Activated CD4-positive, alpha-beta T cell treated with anti-CD3 and anti-CD28 coated beads, Interleukin-2, amount 10 ng/mL, durations not matched to agents 24 days and 14 days (primary cell): ENCODE results near the gene CAMK1D. TPM values are rescaled to one million over a fixed set of nuclear protein-coding genes. Genes with fewer than 3 reads are reported as not detected.

Source experiments
- DNase-seq: peaks from one replicate; pipeline ENCODE4 v3.0.0; 2022
- H3K27ac Mint-ChIP-seq: one replicate; pipeline ENCODE4 v1.8.0; 2022; ENCODE audit warnings: mild to moderate bottlenecking, mixed read lengths
- H3K27me3 Mint-ChIP-seq: one replicate; pipeline ENCODE4 v1.8.0; 2022; ENCODE audit warnings: mixed read lengths
- H3K36me3 Mint-ChIP-seq: one replicate; pipeline ENCODE4 v1.8.0; 2022; ENCODE audit warnings: low read depth, mild to moderate bottlenecking, mixed read lengths
- H3K4me1 Mint-ChIP-seq: one replicate; pipeline ENCODE4 v1.8.0; 2021; ENCODE audit warnings: mixed read lengths
- H3K4me3 Mint-ChIP-seq: one replicate; pipeline ENCODE4 v1.8.0; 2022; ENCODE audit warnings: mild to moderate bottlenecking, moderate library complexity, mixed read lengths
- H3K9me3 Mint-ChIP-seq: one replicate; pipeline ENCODE4 v1.8.0; 2021; ENCODE audit warnings: mixed read lengths
- intact Hi-C: fragments of 100-400 bp; cut with micrococcal nuclease; formaldehyde crosslinking; loops from one replicate; pipeline ENCODE4 v1.15.1; 2023
- total RNA-seq: library from RNA; stranded (reverse); gene quantifications from 2 replicates; pipeline ENCODE4 v1.2.3, GENCODE V29; 2022

The CAMK1D gene
- total RNA-seq, 1 donor from 2014 or later: 5.6 TPM

DNA sequence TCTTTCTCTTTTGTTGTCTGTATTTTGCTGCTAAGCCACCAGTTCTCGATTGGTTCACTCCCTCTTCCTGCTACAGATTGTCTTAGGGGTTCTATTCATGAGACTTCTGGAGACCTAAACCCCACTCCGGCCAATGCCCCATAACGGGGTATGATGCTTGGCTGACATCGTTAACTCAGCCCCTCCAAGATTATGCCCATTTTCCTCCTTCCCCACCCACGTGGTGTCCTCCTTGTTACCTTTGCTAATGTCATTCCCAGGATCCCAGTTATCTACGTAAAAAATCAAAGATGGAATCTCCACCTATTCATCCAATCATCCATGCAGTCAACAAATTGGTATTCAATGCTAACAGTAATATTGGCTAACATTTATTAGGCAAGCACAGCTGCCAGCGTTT, 228.3 kb downstream of the CAMK1D start:
- Mint-ChIP-seq H3K27me3 (no peaks in the 10 kb centered on the region), H3K4me3 (no peak overlapping the region), H3K36me3 (peaks cover 4% of the 10 kb centered on the region), H3K9me3 (peaks cover 4% of the 10 kb centered on the region), H3K4me1 (peaks cover 3% of the 10 kb centered on the region), H3K27ac (no peak overlapping the region)
- DNase-seq: no peak
- intact Hi-C loops: no loop called here

DNA sequence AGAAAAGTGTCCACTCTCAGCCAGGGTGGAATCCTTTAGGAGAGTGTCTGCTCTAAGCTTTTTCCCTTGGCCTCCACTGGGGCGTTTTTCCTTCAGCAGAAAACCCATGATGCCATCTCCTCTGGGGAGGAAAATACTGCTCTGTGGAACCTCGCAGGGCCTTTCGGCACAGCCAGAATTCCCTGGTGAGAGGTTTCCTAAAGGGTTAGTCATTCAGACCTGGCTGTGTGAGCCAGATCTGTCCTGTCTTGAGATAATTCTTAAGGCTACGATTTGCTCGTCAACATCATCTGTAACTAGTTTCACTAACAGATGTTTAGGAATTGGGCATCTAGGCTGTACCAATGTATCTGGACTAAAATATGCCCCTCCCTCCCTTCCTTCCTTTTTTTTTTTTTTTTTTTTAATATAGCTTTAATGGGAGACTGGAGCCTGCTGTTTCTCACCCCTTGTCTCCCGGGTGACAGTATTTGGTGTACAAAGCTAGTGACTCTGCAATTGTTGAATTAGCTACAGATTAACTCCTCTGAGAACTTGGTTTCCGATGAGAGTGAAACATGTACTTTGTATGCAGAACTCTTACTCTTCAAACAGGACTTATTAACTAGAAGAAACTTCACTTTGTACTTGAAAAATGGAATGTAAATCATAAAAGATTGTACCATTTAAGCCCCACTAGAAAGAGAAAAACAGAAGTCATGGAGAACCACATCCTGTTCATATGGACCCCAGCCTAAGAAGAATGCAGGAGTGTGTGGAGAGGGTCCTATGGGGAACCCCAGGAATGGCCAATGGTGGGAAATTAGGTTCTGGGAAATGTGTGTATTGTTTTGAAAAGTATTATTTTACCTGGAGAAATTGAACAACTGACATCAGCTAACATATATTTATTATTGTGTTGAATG, 230.9 kb downstream of the CAMK1D start:
- H3K36me3 Mint-ChIP-seq: peaks cover 3% of the 10 kb centered on the region
- intact Hi-C loops: no loop called here
- no peak for DNase-seq
- H3K4me1 Mint-ChIP-seq: peaks cover 3% of the 10 kb centered on the region
- no peak overlapping the region for H3K27ac Mint-ChIP-seq
- no peak overlapping the region for H3K4me3 Mint-ChIP-seq
- no peaks in the 10 kb centered on the region for H3K27me3 Mint-ChIP-seq
- H3K9me3 Mint-ChIP-seq: peaks cover 9% of the 10 kb centered on the region

DNA sequence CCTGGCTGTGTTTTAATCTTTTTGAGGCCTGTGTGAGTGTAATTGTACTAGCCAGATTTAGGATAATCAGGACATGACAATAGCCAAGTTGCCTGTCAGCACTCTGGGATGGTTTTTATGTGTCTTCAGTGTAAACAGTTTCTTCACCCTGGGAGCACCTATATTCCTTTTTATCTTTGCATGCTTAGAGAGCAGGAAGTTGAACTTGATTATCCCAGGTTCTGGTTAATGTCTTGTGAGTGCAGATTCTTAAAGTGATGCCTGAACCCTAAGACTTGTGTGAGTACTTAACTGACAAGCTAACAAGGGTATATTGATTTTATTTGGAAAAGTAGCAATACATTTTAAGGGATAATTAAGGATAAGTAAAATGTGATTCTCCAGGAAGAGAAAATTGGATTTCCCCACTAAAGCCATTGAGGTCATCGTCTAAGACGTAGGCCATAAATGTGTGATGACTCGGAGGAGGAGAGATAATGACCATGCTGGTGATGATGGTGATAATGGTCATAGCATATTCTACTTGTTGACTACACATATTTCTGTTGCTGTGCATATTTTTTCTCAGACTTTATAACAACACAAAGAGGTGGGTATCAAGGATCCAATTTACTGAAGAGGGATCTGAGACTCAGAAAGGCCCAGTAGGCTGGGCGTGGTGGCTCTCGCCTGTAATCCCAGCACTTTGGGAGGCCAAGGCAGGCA, 234.7 kb downstream of the CAMK1D start:
- no peaks in the 10 kb centered on the region for H3K27me3 Mint-ChIP-seq
- intact Hi-C loops: no loop called here
- peaks cover 26% of the 10 kb centered on the region for H3K4me1 Mint-ChIP-seq
- peaks cover 2% of the 10 kb centered on the region for H3K36me3 Mint-ChIP-seq
- no peak overlapping the region for H3K4me3 Mint-ChIP-seq
- no peak for DNase-seq
- H3K9me3 Mint-ChIP-seq: peaks cover 5% of the 10 kb centered on the region
- no peak overlapping the region for H3K27ac Mint-ChIP-seq

DNA sequence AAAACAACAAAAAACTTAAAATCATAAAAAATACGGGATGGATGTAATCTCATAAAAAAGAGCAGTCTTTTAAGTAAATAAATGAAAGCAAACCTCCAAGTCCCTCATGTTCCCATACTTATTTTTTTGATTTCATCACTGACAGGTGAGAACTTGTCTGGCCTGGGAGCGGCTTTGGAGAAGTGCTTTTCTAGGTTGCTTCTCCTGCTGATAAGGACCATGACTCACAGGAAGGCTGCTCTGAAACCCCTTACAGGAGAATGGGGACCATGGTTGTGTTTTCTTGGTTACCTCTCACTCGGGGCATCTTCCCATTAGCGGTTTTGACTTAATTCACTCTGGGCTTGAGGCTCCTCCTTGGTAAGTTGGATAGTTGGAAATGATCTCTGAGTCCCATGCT, 237.4 kb downstream of the CAMK1D start:
- peaks cover 2% of the 10 kb centered on the region for H3K36me3 Mint-ChIP-seq
- no peak overlapping the region for H3K27ac Mint-ChIP-seq
- no peaks in the 10 kb centered on the region for H3K27me3 Mint-ChIP-seq
- H3K4me1 Mint-ChIP-seq: peaks cover 46% of the 10 kb centered on the region
- DNase-seq: no peak
- H3K9me3 Mint-ChIP-seq: peaks cover 5% of the 10 kb centered on the region
- H3K4me3 Mint-ChIP-seq: peak overlapping the region; percentile 26
- intact Hi-C loops: loop anchor here (5.0 kb wide), 1 partner anchor 126 kb away; no protein-coding TSS in a partner anchor

DNA sequence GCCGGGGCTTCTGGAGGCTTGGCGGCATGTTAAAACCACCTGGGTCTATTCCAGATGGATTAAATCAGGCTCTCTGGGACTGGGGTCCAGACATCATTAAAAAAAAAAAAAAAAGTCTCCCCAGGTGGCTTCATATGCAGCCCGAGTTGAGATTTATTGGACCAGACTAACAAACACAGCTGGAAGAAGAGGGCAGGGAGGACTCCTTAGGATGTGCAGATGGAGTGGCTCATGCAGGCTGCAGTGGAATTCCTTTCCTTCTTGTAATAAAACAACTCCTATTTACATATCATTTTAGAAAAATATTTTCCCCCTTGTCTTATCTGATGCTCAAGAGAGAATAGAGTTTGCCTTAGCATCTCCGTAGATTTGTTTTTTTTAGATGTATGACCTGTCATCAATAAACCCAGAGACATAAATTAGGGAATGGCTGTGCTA, 238.1 kb downstream of the CAMK1D start:
- H3K36me3 Mint-ChIP-seq: peaks cover 2% of the 10 kb centered on the region
- no peaks in the 10 kb centered on the region for H3K27me3 Mint-ChIP-seq
- peaks cover 48% of the 10 kb centered on the region for H3K4me1 Mint-ChIP-seq
- intact Hi-C loops: loop anchor here (5.0 kb wide), 1 partner anchor 125 kb away; no protein-coding TSS in a partner anchor
- peak overlapping the region; percentile 74 for H3K27ac Mint-ChIP-seq
- H3K4me3 Mint-ChIP-seq: peak overlapping the region; percentile 76
- no peak for DNase-seq
- H3K9me3 Mint-ChIP-seq: peaks cover 5% of the 10 kb centered on the region

DNA sequence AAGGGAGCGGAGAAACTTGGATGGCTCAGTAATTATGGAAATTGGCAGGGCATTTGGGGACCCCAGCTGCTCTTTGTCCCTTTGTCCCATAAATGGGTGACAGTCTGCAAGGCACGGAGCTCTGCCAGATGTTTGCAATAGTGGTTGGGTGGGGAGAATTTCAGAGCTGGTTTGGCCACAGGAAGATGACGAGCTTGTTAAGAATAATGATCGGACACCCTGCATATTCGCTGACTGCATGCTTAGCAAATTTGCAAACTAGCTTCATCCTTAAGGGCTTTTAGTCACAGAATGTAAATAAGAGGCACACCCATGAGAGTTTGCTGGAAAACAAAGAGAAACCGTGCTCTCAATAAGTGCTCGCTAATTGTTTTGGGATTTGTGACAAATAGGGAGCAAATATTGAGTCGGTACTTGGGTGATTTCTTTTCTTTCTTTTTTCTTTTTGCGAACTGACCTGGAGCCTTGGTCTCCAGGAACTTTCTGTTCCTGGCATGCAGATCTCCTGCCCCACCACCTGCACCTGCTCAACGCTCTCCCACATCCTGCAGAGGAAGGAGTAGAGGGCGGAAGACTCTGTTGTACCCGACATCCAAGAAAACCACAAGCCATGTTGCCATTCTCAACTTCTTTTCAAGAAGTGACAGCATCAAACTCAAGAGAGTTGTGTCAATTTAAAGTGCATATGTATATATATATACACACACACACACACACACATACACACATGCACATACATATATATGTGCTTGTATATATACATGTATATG, 238.9 kb downstream of the CAMK1D start:
- peak; percentile 84 for DNase-seq
- Mint-ChIP-seq H3K36me3 (peaks cover 2% of the 10 kb centered on the region), H3K4me3 (peak overlapping the region; percentile 76), H3K27ac (peak overlapping the region; percentile 74), H3K4me1 (peaks cover 55% of the 10 kb centered on the region), H3K9me3 (peaks cover 5% of the 10 kb centered on the region), H3K27me3 (no peaks in the 10 kb centered on the region)
- intact Hi-C loops: loop anchor here (5.0 kb wide), 1 partner anchor 124 kb away; no protein-coding TSS in a partner anchor

DNA sequence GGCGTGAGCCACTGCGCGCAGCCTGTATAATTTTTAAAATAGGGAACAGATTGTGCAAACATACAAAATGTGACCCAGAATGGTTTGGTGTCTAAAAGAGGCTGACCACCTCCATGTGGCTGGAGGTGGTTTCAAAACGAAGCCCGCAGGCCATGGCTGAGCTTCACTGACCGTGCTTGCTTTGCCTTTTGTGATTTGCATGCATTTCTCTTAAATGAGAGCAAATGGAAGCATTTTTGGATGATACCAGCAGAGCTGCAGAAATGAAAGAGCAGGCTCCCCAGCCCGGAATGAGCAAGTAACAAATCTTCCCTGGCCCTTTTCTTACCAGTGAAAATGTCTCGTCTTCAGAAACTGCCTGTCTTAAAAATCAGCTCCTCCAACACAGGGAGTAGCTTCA, 239.9 kb downstream of the CAMK1D start:
- Mint-ChIP-seq H3K4me3 (no peak overlapping the region), H3K4me1 (peaks cover 61% of the 10 kb centered on the region), H3K27ac (no peak overlapping the region), H3K27me3 (no peaks in the 10 kb centered on the region), H3K36me3 (peaks cover 6% of the 10 kb centered on the region), H3K9me3 (peaks cover 3% of the 10 kb centered on the region)
- intact Hi-C loops: loop anchor here (5.0 kb wide), 1 partner anchor 123 kb away; no protein-coding TSS in a partner anchor
- DNase-seq: no peak

DNA sequence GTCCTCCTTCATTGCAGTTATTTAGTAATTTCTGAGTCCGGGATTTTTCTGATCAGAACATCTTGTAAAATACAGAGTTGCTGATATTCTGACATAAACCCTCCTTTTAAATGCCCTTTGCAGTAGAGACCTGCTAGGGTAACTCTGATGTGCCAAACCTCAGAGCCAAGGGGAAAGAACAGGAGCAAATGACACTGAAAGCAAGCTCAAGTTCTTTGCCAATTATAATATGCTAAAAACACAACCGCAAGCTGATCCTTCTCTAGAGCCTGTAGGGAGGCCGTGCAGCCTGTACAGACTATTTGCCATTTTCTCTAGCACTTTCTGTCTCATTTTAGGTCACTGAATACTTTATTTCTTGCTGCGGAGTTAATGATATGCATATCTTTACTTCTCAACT, 240.4 kb downstream of the CAMK1D start:
- no peak overlapping the region for H3K4me3 Mint-ChIP-seq
- intact Hi-C loops: loop anchor here (5.0 kb wide), 2 partner anchors 68 to 123 kb away; no protein-coding TSS in a partner anchor
- no peaks in the 10 kb centered on the region for H3K27me3 Mint-ChIP-seq
- no peak overlapping the region for H3K27ac Mint-ChIP-seq
- H3K36me3 Mint-ChIP-seq: peaks cover 11% of the 10 kb centered on the region
- peaks cover 3% of the 10 kb centered on the region for H3K9me3 Mint-ChIP-seq
- no peak for DNase-seq
- peaks cover 66% of the 10 kb centered on the region for H3K4me1 Mint-ChIP-seq

DNA sequence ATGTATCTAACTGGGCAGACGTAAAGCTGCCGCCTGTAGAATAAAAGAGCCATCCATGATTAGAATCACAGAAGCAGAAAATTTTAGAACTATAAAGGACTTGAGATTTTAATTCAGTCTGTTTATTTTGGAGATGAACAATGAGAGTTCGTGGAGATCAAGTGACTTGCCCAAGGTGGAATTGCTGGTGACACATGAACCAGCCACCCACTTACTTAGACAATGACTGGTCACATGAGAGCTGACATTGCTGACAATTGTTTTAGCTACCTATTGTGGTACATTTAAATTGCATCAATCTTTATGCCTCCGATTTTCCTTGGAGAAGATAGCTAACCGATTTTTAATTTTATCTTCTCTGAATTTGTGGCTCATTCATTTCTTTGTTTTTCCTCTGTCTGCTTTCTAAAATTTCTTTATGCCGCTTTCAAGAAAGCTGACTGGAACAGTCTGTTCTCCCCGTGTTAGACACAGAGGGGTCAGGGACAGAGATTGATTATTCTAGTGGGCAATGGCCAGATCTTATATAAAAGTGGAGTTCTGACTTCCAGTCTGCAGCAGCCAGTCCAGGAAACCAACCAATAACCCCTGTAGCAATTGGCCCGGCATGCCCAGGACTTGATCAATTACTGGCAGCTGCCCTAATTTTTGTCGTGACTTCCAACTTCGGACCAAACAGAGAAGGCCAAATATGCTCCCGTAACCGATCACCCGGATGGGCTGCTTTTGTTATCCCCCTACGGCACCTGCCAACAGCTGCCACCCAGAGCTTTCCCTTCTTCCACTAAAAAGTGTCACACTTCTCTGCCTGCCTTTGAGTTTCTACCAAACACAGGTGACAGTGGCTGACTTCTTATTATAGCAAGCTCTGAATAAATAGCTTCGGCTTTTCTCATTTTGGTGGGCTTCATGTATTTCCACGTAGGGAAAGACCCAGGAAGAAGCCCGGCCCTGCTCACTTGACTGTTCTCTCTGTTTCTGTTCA, 241.6 kb downstream of the CAMK1D start:
- no peak for DNase-seq
- Mint-ChIP-seq H3K27ac (no peak overlapping the region), H3K27me3 (no peaks in the 10 kb centered on the region), H3K4me3 (no peak overlapping the region), H3K36me3 (peaks cover 16% of the 10 kb centered on the region), H3K4me1 (peaks cover 75% of the 10 kb centered on the region), H3K9me3 (peaks cover 10% of the 10 kb centered on the region)
- intact Hi-C loops: loop anchor here (5.0 kb wide), 1 partner anchor 66 kb away; no protein-coding TSS in a partner anchor

DNA sequence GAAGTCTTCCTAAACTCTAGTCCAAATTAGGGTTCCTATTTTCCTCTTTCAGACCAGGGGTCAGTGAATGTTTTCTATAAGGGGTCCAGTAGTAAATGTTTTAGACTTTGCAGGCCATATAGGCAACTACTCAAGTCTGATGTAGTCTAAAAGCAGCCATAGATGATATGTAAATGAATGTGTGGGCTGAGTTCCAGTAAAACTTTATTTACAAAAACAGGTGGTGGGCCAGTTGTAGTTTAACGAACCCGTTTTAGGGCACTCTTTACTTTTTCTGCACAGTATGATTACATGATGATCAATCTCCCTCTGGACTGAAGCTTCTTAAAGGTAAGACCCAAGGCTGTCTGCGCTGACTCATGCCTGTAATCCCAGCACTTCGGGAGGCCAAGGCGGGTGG, 243.6 kb downstream of the CAMK1D start:
- no peak for DNase-seq
- H3K9me3 Mint-ChIP-seq: peaks cover 10% of the 10 kb centered on the region
- H3K27ac Mint-ChIP-seq: peak overlapping the region; percentile 49
- intact Hi-C loops: loop anchor here (5.0 kb wide), 1 partner anchor 64 kb away; no protein-coding TSS in a partner anchor
- H3K4me1 Mint-ChIP-seq: peaks cover 76% of the 10 kb centered on the region
- H3K36me3 Mint-ChIP-seq: peaks cover 21% of the 10 kb centered on the region
- no peak overlapping the region for H3K4me3 Mint-ChIP-seq
- no peaks in the 10 kb centered on the region for H3K27me3 Mint-ChIP-seq

DNA sequence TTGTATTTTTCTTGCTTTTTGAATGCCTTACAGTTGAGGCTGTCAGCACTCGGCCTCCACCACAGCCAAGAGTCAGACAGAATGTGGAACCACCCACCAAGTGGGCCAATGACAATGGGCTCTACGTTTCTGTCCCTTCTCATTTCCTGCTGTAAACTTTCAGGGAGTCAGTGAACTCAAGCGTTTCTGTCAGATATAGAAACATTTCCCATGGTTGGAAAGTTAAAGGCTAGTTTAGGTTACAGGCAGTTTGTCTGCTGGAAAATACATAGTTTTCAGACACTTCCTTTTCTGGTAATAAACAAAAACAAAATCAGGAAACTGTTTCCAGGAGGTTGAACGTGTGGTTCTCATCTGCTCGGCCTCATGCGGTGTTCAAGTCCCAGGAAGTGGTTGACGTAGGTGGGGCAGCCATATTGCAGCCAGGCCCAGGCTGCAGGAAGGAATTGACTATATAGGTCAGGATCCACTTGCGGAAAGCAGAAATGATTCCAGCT, 245.1 kb downstream of the CAMK1D start:
- intact Hi-C loops: loop anchor here (1.0 to 5.0 kb wide), 5 partner anchors 11 to 146 kb away; no protein-coding TSS in a partner anchor
- H3K27me3 Mint-ChIP-seq: no peaks in the 10 kb centered on the region
- H3K36me3 Mint-ChIP-seq: peaks cover 27% of the 10 kb centered on the region
- peaks cover 10% of the 10 kb centered on the region for H3K9me3 Mint-ChIP-seq
- DNase-seq: peak; percentile 87
- H3K4me3 Mint-ChIP-seq: peak overlapping the region; percentile 61
- H3K27ac Mint-ChIP-seq: peak overlapping the region; percentile 88
- H3K4me1 Mint-ChIP-seq: peaks cover 80% of the 10 kb centered on the region

DNA sequence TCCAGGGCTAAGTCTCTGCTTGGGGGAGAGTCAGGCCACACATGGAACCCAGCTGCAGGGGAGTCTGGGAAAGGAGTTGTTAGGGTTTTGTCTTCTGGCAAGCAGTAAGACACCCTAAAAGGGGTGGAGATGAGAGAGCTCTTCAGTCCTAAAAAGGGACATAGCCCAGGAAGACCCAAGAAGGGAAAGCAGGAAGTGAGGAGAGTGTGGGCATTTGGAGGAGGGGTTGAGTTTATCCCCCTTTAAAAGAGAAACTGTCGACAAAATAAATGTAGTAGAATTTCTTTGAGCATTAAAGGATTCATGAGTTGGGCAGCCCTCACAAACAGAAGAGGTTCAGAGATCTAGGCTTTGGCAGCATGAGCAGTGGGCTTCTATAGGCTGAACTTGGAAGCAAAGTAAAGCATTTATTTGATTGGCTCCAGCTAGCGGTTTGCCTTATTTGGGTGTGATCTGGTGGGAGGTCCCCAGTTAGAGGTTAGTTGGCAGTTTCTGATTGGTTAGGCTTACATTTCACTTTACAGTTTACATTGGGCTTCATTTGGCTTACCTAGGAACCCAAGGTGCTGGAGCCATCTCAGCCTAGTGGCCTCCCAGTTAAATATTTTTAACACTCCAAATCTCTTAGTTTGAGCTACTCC, 246.7 kb downstream of the CAMK1D start:
- peaks cover 72% of the 10 kb centered on the region for H3K4me1 Mint-ChIP-seq
- H3K9me3 Mint-ChIP-seq: peaks cover 14% of the 10 kb centered on the region
- H3K36me3 Mint-ChIP-seq: peaks cover 27% of the 10 kb centered on the region
- intact Hi-C loops: loop anchor here (2.0 kb wide), 3 partner anchors 39 to 147 kb away; no protein-coding TSS in a partner anchor
- DNase-seq: no peak
- peak overlapping the region; percentile 81 for H3K27ac Mint-ChIP-seq
- H3K27me3 Mint-ChIP-seq: no peaks in the 10 kb centered on the region
- no peak overlapping the region for H3K4me3 Mint-ChIP-seq
